ENCODE measurements around the gene ZNF335. TPM values are rescaled to one million over a fixed set of nuclear protein-coding genes. Genes with fewer than 3 reads are reported as not detected.

ZNF335 gene
- total RNA-seq, 1 donor from 2014 or later = 27.8 TPM

- H3K4me3 ChIP-seq = no peak overlapping the region
- peak in 1 of 2 donors; percentile 69 for DNase-seq (ENCODE audit: low spot score in 2 of 2)
- TF ChIP-seq, protein P1, sequence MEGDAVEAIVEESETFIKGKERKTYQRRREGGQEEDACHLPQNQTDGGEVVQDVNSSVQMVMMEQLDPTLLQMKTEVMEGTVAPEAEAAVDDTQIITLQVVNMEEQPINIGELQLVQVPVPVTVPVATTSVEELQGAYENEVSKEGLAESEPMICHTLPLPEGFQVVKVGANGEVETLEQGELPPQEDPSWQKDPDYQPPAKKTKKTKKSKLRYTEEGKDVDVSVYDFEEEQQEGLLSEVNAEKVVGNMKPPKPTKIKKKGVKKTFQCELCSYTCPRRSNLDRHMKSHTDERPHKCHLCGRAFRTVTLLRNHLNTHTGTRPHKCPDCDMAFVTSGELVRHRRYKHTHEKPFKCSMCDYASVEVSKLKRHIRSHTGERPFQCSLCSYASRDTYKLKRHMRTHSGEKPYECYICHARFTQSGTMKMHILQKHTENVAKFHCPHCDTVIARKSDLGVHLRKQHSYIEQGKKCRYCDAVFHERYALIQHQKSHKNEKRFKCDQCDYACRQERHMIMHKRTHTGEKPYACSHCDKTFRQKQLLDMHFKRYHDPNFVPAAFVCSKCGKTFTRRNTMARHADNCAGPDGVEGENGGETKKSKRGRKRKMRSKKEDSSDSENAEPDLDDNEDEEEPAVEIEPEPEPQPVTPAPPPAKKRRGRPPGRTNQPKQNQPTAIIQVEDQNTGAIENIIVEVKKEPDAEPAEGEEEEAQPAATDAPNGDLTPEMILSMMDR (IDR thresholded peaks at IDR 0.05) = no peak
- H3K4me1 ChIP-seq = no peaks in the 10 kb centered on the region
- no peak overlapping the region for H3K27ac ChIP-seq
- no peaks in the 10 kb centered on the region for H3K27me3 ChIP-seq
- intact Hi-C loops (cut with DNase I) = no loop called here
- no peaks in the 10 kb centered on the region for H3K36me3 ChIP-seq
- H3K9me3 ChIP-seq = no peaks in the 10 kb centered on the region
Observed at GRCh38 chr20:46004889-46005473, 33.0 kb upstream of the ZNF335 start.

GRCh38 chr20:46004187-46004586 is 32.2 kb upstream of the ZNF335 start:
- H3K27me3 ChIP-seq = no peaks in the 10 kb centered on the region
- peak in 1 of 2 donors; percentile 36 for DNase-seq (ENCODE audit: low spot score in 2 of 2)
- H3K4me1 ChIP-seq = no peaks in the 10 kb centered on the region
- intact Hi-C loops (cut with DNase I) = no loop called here
- H3K27ac ChIP-seq = no peak overlapping the region
- H3K36me3 ChIP-seq = no peaks in the 10 kb centered on the region
- H3K9me3 ChIP-seq = no peaks in the 10 kb centered on the region
- TF ChIP-seq, protein P1 (IDR thresholded peaks at IDR 0.05) = no peak
- no peak overlapping the region for H3K4me3 ChIP-seq

DNA sequence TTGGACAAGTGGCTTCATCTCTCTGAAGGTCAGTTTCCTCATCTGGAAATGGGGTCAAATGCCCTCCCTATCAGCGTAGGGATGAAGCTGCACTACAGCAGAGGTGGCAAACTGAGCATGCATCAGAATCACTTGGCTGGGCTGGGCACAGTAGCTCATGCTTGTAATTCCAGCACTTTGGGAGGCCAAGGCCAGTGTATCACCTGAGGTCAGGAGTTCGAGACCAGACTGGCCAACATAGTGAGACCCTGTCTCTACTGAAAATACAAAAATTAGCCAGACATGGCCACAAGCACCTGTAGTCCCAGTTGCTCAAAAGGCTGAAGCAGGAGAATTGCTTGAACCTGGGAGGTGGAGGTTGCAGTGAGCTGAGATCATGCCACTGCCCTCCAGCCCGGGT is 30.0 kb upstream of the ZNF335 start:
- intact Hi-C loops (cut with DNase I) = no loop called here
- Histone ChIP-seq H3K27ac (no peak overlapping the region), H3K4me3 (no peak overlapping the region), H3K27me3 (no peaks in the 10 kb centered on the region), H3K36me3 (no peaks in the 10 kb centered on the region), H3K4me1 (no peaks in the 10 kb centered on the region), H3K9me3 (no peaks in the 10 kb centered on the region)
- no peak for DNase-seq (ENCODE audit: low spot score in 2 of 2)
- TF ChIP-seq, protein P1 (IDR thresholded peaks at IDR 0.05) = no peak

- Histone ChIP-seq H3K36me3 (no peaks in the 10 kb centered on the region), H3K9me3 (no peaks in the 10 kb centered on the region), H3K27me3 (no peaks in the 10 kb centered on the region), H3K4me3 (no peak overlapping the region), H3K27ac (no peak overlapping the region), H3K4me1 (no peaks in the 10 kb centered on the region)
- DNase-seq (ENCODE audit: low spot score in 2 of 2) = no peak
- intact Hi-C loops (cut with DNase I) = no loop called here
- TF ChIP-seq, protein P1 (IDR thresholded peaks at IDR 0.05) = no peak
Observed at GRCh38 chr20:46001498-46001897, 29.5 kb upstream of the ZNF335 start.

GRCh38 chr20:46000262-46000996 is 28.4 kb upstream of the ZNF335 start:
- Histone ChIP-seq H3K9me3 (no peaks in the 10 kb centered on the region), H3K36me3 (no peaks in the 10 kb centered on the region), H3K27me3 (no peaks in the 10 kb centered on the region), H3K4me1 (no peaks in the 10 kb centered on the region), H3K4me3 (no peak overlapping the region), H3K27ac (no peak overlapping the region)
- DNase-seq (ENCODE audit: low spot score in 2 of 2) = no peak
- TF ChIP-seq, protein P1 (IDR thresholded peaks at IDR 0.05) = no peak
- intact Hi-C loops (cut with DNase I) = no loop called here
